ENCODE measurements around the gene PTPN11. TPM values are rescaled to one million over a fixed set of nuclear protein-coding genes. Genes with fewer than 3 reads are reported as not detected.

The PTPN11 gene
- total and polyA plus RNA-seq, 2 donors (not counting 1 experiment from before 2014, with no cell fraction given) = 126 to 129 TPM

DNA sequence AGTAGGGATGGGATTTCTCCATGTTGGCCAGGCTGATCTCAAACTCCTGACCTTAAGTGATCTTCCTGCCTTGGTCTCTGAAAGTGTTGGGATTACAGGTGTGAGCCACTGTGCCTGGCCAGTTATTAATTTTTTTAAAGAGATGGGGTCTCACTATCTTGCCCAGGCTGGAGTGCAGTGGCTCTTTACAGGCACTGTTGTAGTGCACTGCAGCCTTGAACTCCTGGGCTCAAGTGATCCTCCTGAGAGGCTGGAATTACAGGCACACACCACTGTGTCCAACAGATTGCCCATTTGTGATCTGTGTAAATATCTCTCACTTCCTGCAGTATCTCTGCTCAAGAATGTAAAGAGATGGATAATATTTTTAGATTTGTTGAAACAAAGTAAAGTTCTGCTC lies 45.9 kb downstream of the PTPN11 start:
- no peak overlapping the region for H3K27ac ChIP-seq (ENCODE audit: insufficient read depth, low read length)
- no peaks in the 10 kb centered on the region for H4K20me1 ChIP-seq (ENCODE audit: control insufficient read depth, extremely low read depth, insufficient read depth, low read length)
- H3K4me3 ChIP-seq (replicated peaks in 1 of 4; ENCODE audit: control extremely low read depth in 1 of 4, insufficient read depth in 1 of 4, low read depth in 3 of 4, low read length in 4 of 4) = no peak overlapping the region
- H3K9ac ChIP-seq (ENCODE audit: insufficient read depth, low read length) = no peak overlapping the region
- no peaks in the 10 kb centered on the region for H3K9me3 ChIP-seq (ENCODE audit: control insufficient read depth, insufficient read depth, low read depth, low read length)
- H3K4me1 ChIP-seq (ENCODE audit: control insufficient read depth, extremely low read depth, insufficient read depth, low read length) = no peaks in the 10 kb centered on the region
- no peak overlapping the region for H2AFZ ChIP-seq (ENCODE audit: low read length)
- no peak overlapping the region for H3K4me2 ChIP-seq (ENCODE audit: extremely low read depth, insufficient read depth, low read length)
- no peak for DNase-seq (ENCODE audit: low read depth in 2 of 2)
- TF ChIP-seq, protein P1, sequence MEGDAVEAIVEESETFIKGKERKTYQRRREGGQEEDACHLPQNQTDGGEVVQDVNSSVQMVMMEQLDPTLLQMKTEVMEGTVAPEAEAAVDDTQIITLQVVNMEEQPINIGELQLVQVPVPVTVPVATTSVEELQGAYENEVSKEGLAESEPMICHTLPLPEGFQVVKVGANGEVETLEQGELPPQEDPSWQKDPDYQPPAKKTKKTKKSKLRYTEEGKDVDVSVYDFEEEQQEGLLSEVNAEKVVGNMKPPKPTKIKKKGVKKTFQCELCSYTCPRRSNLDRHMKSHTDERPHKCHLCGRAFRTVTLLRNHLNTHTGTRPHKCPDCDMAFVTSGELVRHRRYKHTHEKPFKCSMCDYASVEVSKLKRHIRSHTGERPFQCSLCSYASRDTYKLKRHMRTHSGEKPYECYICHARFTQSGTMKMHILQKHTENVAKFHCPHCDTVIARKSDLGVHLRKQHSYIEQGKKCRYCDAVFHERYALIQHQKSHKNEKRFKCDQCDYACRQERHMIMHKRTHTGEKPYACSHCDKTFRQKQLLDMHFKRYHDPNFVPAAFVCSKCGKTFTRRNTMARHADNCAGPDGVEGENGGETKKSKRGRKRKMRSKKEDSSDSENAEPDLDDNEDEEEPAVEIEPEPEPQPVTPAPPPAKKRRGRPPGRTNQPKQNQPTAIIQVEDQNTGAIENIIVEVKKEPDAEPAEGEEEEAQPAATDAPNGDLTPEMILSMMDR (conservative IDR thresholded peaks at IDR 0.05 in 1 of 2, IDR thresholded peaks at IDR 0.05 in 1 of 2; ENCODE audit: low read depth in 1 of 2, low read length in 2 of 2) = no peak
- no peak for TF ChIP-seq EZH2 (IDR thresholded peaks at IDR 0.05; ENCODE audit: low read length, missing control alignments)
- no peaks in the 10 kb centered on the region for H3K27me3 ChIP-seq (ENCODE audit: control insufficient read depth, insufficient read depth, low read length)
- H3K79me2 ChIP-seq (ENCODE audit: control insufficient read depth, insufficient read depth, low read length) = no peaks in the 10 kb centered on the region
- H3K36me3 ChIP-seq (ENCODE audit: control insufficient read depth, insufficient read depth, low read length) = no peaks in the 10 kb centered on the region

DNA sequence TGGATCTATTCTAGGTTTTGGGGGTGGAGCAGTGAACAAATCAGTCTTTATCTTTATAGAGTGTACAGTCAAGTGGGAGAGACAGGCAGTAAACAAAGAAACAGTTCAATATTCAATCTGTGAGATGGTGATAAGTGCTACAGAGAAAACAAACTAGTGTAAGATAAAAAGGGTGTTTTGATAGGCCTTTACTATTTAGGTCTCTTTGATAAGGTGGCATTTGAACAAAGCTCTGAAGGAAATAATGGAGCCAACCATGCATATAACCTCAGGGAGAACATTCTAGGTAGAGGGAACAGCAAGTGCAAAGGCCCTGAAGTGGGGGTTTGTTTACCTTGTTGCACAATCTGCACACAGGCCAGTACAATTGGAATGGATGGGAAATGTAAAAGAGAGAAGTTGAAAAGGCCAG lies 47.3 kb downstream of the PTPN11 start:
- Histone ChIP-seq H3K4me3 (replicated peaks in 1 of 4; ENCODE audit: control extremely low read depth in 1 of 4, insufficient read depth in 1 of 4, low read depth in 3 of 4, low read length in 4 of 4) (no peak overlapping the region), H3K4me1 (ENCODE audit: control insufficient read depth, extremely low read depth, insufficient read depth, low read length) (no peaks in the 10 kb centered on the region), H3K79me2 (ENCODE audit: control insufficient read depth, insufficient read depth, low read length) (no peaks in the 10 kb centered on the region), H3K9me3 (ENCODE audit: control insufficient read depth, insufficient read depth, low read depth, low read length) (no peaks in the 10 kb centered on the region), H3K27me3 (ENCODE audit: control insufficient read depth, insufficient read depth, low read length) (no peaks in the 10 kb centered on the region), H4K20me1 (ENCODE audit: control insufficient read depth, extremely low read depth, insufficient read depth, low read length) (no peaks in the 10 kb centered on the region), H3K9ac (ENCODE audit: insufficient read depth, low read length) (no peak overlapping the region), H3K36me3 (ENCODE audit: control insufficient read depth, insufficient read depth, low read length) (no peaks in the 10 kb centered on the region), H2AFZ (ENCODE audit: low read length) (no peak overlapping the region), H3K4me2 (ENCODE audit: extremely low read depth, insufficient read depth, low read length) (no peak overlapping the region), H3K27ac (ENCODE audit: insufficient read depth, low read length) (no peak overlapping the region)
- TF ChIP-seq, protein P1 (conservative IDR thresholded peaks at IDR 0.05 in 1 of 2, IDR thresholded peaks at IDR 0.05 in 1 of 2; ENCODE audit: low read depth in 1 of 2, low read length in 2 of 2) = no peak
- TF ChIP-seq EZH2 (IDR thresholded peaks at IDR 0.05; ENCODE audit: low read length, missing control alignments) = no peak
- no peak for DNase-seq (ENCODE audit: low read depth in 2 of 2)

DNA sequence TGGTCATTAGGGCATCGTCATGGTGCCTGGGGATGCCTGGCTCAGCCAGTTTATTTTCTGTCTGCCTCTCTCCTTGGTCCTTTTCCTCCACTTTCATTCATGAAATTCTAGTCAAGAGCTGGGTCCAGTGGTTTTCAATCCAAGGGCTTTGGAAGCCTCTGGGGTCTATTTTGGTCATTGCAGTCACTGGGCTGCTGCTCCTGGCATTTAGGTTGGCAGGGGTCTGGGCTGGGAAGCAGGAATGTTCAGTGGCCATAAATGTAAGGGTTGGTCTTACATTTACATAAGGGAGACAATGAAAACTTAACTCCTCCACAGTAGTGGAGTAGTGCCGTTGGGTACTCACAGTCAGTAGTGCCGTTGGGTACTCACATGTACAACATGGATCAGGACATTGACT lies 48.1 kb downstream of the PTPN11 start:
- H3K4me1 ChIP-seq (ENCODE audit: control insufficient read depth, extremely low read depth, insufficient read depth, low read length) = no peaks in the 10 kb centered on the region

More for the DNA sequence above, 48.1 kb downstream of the PTPN11 start:
- no peaks in the 10 kb centered on the region for H3K27me3 ChIP-seq (ENCODE audit: control insufficient read depth, insufficient read depth, low read length)
- H2AFZ ChIP-seq (ENCODE audit: low read length) = no peak overlapping the region
- no peaks in the 10 kb centered on the region for H3K36me3 ChIP-seq (ENCODE audit: control insufficient read depth, insufficient read depth, low read length)
- no peak overlapping the region for H3K4me2 ChIP-seq (ENCODE audit: extremely low read depth, insufficient read depth, low read length)
- H3K9me3 ChIP-seq (ENCODE audit: control insufficient read depth, insufficient read depth, low read depth, low read length) = no peaks in the 10 kb centered on the region
- no peak overlapping the region for H3K9ac ChIP-seq (ENCODE audit: insufficient read depth, low read length)
- no peak for DNase-seq (ENCODE audit: low read depth in 2 of 2)
- no peak overlapping the region for H3K27ac ChIP-seq (ENCODE audit: insufficient read depth, low read length)
- no peak for TF ChIP-seq EZH2 (IDR thresholded peaks at IDR 0.05; ENCODE audit: low read length, missing control alignments)
- TF ChIP-seq, protein P1 (conservative IDR thresholded peaks at IDR 0.05 in 1 of 2, IDR thresholded peaks at IDR 0.05 in 1 of 2; ENCODE audit: low read depth in 1 of 2, low read length in 2 of 2) = no peak
- H3K79me2 ChIP-seq (ENCODE audit: control insufficient read depth, insufficient read depth, low read length) = no peaks in the 10 kb centered on the region
- H3K4me3 ChIP-seq (replicated peaks in 1 of 4; ENCODE audit: control extremely low read depth in 1 of 4, insufficient read depth in 1 of 4, low read depth in 3 of 4, low read length in 4 of 4) = no peak overlapping the region
- no peaks in the 10 kb centered on the region for H4K20me1 ChIP-seq (ENCODE audit: control insufficient read depth, extremely low read depth, insufficient read depth, low read length)

Measured in fibroblast of lung (primary cell).